SK-N-DZ (cell line): ENCODE results near the gene FGF9.

Experiments
- DNase-seq: peaks from one replicate; pipeline ENCODE4 v3.0.0-alpha.2; 2015; ENCODE audit warnings: low spot score

Gene FGF9

DNA sequence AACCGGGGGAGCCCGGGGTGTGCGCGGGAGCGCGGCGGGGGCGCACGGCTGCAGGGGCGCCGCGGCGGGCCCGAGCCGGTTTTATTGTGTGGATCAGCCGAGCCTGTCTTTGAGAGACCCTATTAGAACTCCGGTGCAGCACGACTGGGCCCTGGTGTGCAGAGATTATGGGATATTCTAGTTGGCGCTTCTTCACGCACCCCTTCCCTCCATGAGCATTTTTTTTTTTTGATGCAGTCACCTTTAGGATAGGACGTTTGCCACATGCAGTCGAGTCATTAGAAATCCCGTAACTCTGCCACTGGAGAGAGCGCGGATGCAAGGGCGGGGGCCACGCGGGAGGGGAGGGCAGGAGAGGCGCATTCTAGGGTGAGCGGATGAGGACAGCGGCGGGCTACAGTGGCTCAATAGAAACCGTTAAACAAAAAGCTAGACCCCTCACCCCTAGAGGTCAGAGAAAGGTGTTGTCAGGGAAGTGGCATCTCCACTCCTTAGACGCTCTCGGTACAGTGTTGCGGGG is 3.7 kb downstream of the FGF9 start:
- peak; percentile 28 for DNase-seq

GRCh38 chr13:21675095-21675991 is 4.5 kb downstream of the FGF9 start:
- DNase-seq: peak; percentile 10

- no peak for DNase-seq
These were observed 5.7 kb downstream of the FGF9 start for GRCh38 chr13:21676611-21677021.

- DNase-seq: no peak
These were observed 6.3 kb downstream of the FGF9 start for GRCh38 chr13:21677075-21677623.

GRCh38 chr13:21683034-21683733 is 12.3 kb downstream of the FGF9 start:
- no peak for DNase-seq

GRCh38 chr13:21684576-21684975 is 13.7 kb downstream of the FGF9 start:
- no peak for DNase-seq

GRCh38 chr13:21685485-21686064 is 14.7 kb downstream of the FGF9 start:
- no peak for DNase-seq

GRCh38 chr13:21686751-21687391 is 16.0 kb downstream of the FGF9 start:
- DNase-seq: no peak

- no peak for DNase-seq
These were observed 17.2 kb downstream of the FGF9 start for GRCh38 chr13:21688056-21688455.

DNA sequence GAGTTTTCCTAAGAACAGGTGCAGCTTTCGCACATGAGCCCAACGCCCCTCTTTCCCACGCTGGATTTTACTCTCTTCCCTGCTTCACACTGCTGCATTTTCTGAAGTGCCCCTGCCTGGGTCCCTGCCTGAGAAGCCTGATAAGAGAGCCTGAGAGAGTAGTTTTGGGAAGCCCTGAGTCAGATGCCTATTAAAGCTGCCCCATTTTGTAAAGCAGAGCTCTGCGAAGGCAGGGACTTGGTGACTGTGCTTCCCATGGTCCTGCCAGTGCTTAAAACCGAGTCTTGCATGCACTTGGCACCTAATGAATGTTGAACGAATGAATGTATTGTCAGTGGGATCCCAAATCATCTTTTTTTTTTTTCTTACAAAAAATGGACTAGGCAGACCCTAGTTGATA is 18.2 kb downstream of the FGF9 start:
- no peak for DNase-seq

DNA sequence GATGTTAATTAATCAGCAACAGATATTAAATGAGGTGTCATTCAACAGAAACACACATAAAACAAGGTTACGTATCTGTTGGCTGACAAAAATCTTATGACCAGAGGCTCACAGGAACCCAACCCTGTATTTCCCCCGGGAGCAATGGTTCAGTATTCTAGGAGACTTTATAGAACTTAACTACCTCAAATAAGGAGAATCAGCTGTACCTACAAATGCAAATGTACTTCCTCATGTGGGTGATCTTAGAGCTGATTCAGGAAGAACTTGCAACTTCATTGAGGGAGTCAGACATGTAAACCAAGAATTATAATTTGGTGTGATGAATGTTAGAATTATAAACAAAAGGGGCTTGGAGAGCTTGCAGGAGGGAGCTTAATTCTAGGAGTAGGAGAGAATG is 20.1 kb downstream of the FGF9 start:
- no peak for DNase-seq

DNA sequence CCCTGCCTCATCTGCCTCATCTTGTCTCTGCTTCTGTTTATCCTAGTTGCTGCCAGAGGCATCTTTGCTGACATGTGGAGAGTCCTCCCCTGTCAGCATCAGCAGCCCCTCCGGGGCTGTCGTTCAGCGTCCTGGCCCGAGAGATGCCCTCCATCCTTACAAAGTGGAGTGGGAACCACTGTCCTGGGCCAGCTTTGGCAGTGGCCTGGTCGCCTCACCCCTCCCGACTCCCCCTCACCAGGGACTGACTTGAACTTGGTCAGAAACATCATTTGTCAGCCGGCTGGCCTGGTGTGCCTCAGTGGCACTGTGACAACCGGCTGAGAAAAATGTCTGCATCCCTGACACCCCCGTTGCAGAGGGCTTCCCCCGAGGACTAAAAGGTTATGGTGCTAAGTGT is 20.6 kb downstream of the FGF9 start:
- no peak for DNase-seq

DNA sequence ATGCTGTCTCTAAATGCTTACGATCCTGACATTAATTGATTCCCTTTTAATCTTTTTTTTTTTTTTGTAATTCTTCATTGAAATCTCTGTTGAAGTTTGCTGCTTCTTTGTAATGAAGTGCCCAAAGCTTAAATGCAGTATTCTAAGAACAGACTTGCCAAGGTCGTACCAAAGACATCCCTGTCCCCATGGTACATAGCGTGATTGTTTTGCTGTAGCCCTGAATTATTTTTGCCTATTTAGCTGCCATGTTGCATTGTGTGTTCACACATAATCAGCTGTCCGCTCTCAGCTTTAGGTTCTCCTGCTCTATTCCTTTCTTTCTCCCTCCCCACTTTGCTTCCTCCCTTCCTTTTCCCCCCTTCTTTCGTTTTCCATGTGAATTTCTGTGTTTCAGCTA is 21.1 kb downstream of the FGF9 start:
- no peak for DNase-seq

- DNase-seq: no peak
These were observed 24.0 kb downstream of the FGF9 start for GRCh38 chr13:21694831-21695230.

GRCh38 chr13:21695546-21695945 is 24.7 kb downstream of the FGF9 start:
- DNase-seq: no peak

DNA sequence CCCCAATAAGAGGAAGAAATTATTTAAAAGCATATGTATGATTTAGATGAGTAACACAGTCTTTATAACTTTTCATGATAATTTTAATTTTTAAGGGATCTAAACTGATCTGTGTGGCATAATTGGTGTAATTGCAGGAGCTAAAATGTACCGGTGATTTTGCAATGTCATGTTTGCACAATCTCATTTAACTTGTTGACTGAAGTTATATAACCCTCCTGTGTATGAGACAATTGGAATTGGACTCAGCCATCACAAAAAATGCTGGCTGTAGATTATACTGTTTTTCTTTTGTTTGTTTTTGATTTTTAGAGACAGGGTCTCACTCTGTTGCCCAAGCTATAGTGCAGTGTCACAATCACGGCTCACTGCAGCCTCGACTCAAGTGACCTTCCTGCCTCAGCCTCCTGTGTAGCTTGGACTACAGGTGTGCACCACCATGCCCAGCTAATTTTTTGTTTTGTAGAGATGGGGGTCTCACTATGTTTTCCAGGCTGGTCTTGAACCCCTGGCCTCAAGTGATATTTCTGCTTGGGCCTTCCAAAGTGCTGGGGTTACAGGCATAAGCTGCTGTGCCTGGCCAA is 26.1 kb downstream of the FGF9 start:
- no peak for DNase-seq

GRCh38 chr13:21698817-21699679 is 28.2 kb downstream of the FGF9 start:
- DNase-seq: no peak

- no peak for DNase-seq
These were observed 30.6 kb downstream of the FGF9 start for GRCh38 chr13:21701460-21701859.

- DNase-seq: no peak
These were observed 33.0 kb downstream of the FGF9 start for GRCh38 chr13:21703846-21704245.

- no peak for DNase-seq
These were observed 36.7 kb downstream of the FGF9 start for GRCh38 chr13:21707586-21707985.
